Uterus (tissue), 4 donors: ENCODE data around the gene ACOT7. TPM values are rescaled to one million over a fixed set of nuclear protein-coding genes. Genes with fewer than 3 reads are reported as not detected.
A peak's percentile ranks its signal among the peaks of the same experiment; 100 is the strongest.

Source experiments
- DNase-seq, 2 donors: peaks; one replicate each; pipeline ENCODE4 v3.0.0-alpha.2; 2019 to 2020
- H3K27ac ChIP-seq, 2 donors: fragments of 200-600 bp; sonication (generic); 1 replicate in 1 of 2; 2 replicates in 1 of 2; pipeline ENCODE4 v1.5.1; 2016 to 2018
- H3K27me3 ChIP-seq, 2 donors: fragments of 200-600 bp; sonication (generic); one replicate each; pipeline ENCODE4 v1.5.1; 2018 to 2019; ENCODE audit warnings: control low read depth in 1 of 2
- H3K36me3 ChIP-seq, 2 donors: fragments of 200-600 bp; sonication (generic); one replicate each; pipeline ENCODE4 v1.5.1; 2019; ENCODE audit warnings: control low read depth in 1 of 2
- H3K4me1 ChIP-seq, 2 donors: fragments of 200-600 bp; sonication (generic); one replicate each; pipeline ENCODE4 v1.5.1; 2018 to 2019; ENCODE audit warnings: control low read depth in 1 of 2
- H3K4me3 ChIP-seq, 2 donors: fragments of 200-600 bp; sonication (generic); 1 replicate in 1 of 2; 2 replicates in 1 of 2; pipeline ENCODE4 v1.5.1; 2018 to 2019; ENCODE audit warnings: mild to moderate bottlenecking in 1 of 2
- H3K9me3 ChIP-seq, 2 donors: fragments of 200-600 bp; sonication (generic); one replicate each; pipeline ENCODE4 v1.5.1; 2019; ENCODE audit warnings: control low read depth in 1 of 2
- POLR2A ChIP-seq, 2 donors: fragments of 450-650 bp; IDR thresholded peaks; one replicate each; pipeline ENCODE4 v1.6.1; 2016; ENCODE audit warnings: antibody characterized with exemption in 2 of 2, mild to moderate bottlenecking in 1 of 2, moderate library complexity in 1 of 2
- intact Hi-C: fragments of 100-400 bp; cut with DNase I; formaldehyde crosslinking; loops from one replicate; pipeline ENCODE4 v1.15.1; 2023; ENCODE audit warnings: low total_unique reads
- total RNA-seq, 4 donors: library from RNA; depleted of rRNA in 3 of 4; stranded (reverse); fragments of >200 nt in 3 of 4; gene quantifications; one replicate each; pipeline versions ENCODE4 v1.1.0 to v1.2.4, GENCODE V29; 2014 to 2023
- TF ChIP-seq, protein P1 (sequence below), 4 experiments: fragments of 200-600 bp in 2 of 4; fragments of 450-650 bp in 2 of 4; sonication (generic) in 2 of 4; IDR thresholded peaks; one replicate each; pipeline ENCODE4 v1.5.1; 2016 to 2019; ENCODE audit warnings: antibody characterized with exemption in 4 of 4, mild to moderate bottlenecking in 2 of 4, moderate library complexity in 1 of 4
- donor health status: DM: yes; HTN: yes; CAD: no.

The ACOT7 gene
- total RNA-seq, 4 donors from 2014 or later: 7.4 to 27.6 (median 12.4) TPM

DNA sequence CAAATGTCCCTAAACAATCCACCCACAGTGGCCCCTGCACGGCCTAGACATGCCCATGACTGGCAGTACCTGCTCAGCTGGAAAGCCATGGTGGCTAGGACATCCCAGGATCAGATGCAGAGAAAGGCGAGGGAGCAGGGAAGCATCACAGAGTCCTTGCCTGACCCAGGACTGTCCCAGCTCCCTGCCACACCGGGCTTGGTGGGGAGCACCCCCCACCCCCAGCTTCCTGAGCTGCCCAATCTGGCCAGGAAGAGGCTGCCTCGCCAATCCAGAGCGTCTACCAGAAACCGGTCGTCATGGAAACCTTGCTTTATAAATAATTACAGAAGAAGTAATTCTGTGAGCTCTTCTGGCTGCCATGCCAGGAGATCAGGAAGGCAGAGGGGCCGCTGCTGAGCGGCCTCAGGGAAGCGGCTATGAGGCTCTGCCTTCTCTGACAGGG, 34.8 kb downstream of the ACOT7 start:
- Histone ChIP-seq H3K36me3 (no peaks in the 10 kb centered on the region), H3K27me3 (no peaks in the 10 kb centered on the region), H3K9me3 (no peaks in the 10 kb centered on the region), H3K27ac (peak overlapping the region; percentile 73 to 81), H3K4me1 (peaks cover 0 to 19% of the 10 kb centered on the region in 2 donors), H3K4me3 (no peak overlapping the region)
- no peak for TF ChIP-seq POLR2A (IDR thresholded peaks at IDR 0.05)
- TF ChIP-seq, protein P1, sequence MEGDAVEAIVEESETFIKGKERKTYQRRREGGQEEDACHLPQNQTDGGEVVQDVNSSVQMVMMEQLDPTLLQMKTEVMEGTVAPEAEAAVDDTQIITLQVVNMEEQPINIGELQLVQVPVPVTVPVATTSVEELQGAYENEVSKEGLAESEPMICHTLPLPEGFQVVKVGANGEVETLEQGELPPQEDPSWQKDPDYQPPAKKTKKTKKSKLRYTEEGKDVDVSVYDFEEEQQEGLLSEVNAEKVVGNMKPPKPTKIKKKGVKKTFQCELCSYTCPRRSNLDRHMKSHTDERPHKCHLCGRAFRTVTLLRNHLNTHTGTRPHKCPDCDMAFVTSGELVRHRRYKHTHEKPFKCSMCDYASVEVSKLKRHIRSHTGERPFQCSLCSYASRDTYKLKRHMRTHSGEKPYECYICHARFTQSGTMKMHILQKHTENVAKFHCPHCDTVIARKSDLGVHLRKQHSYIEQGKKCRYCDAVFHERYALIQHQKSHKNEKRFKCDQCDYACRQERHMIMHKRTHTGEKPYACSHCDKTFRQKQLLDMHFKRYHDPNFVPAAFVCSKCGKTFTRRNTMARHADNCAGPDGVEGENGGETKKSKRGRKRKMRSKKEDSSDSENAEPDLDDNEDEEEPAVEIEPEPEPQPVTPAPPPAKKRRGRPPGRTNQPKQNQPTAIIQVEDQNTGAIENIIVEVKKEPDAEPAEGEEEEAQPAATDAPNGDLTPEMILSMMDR (IDR thresholded peaks at IDR 0.05): no peak
- intact Hi-C loops: no loop called here
- DNase-seq: peak in 1 of 2 donors; percentile 37

DNA sequence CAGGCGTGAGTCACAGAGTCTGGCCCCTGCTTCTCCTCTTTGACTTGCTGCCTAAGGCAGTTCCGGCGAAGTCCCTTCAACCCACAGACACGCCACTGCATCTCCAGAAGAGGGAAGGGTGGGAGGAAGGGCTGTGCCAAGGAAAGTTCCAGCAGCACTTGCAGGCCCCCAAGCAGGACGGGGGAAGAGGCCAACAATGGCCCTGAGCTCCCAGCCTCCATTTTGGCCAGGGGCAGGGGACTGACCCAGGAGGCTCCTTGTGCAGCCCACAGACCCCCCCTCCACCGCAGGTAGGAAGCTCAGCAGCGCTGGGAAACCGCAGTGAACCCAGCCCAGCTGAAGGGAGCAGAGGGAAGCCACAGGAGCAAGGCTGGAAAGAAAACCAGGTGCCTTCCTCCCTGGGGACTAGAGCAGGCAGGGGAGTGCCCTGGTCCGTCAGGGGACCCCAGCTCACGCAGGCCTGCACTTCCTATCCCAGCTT, 35.4 kb downstream of the ACOT7 start:
- no peak overlapping the region for H3K4me3 ChIP-seq
- no peaks in the 10 kb centered on the region for H3K36me3 ChIP-seq
- TF ChIP-seq, protein P1 (IDR thresholded peaks at IDR 0.05): no peak
- TF ChIP-seq POLR2A (IDR thresholded peaks at IDR 0.05): no peak
- no peaks in the 10 kb centered on the region for H3K9me3 ChIP-seq
- intact Hi-C loops: no loop called here
- H3K27ac ChIP-seq: peak overlapping the region in 1 of 2 donors; percentile 81
- H3K4me1 ChIP-seq: peaks cover 0 to 19% of the 10 kb centered on the region in 2 donors
- H3K27me3 ChIP-seq: no peaks in the 10 kb centered on the region
- no peak for DNase-seq

- TF ChIP-seq POLR2A (IDR thresholded peaks at IDR 0.05): no peak
- TF ChIP-seq, protein P1 (IDR thresholded peaks at IDR 0.05): no peak
Measured at GRCh38 chr1:6357243-6357936, 36.2 kb downstream of the ACOT7 start.

GRCh38 chr1:6355621-6356020, 37.9 kb downstream of the ACOT7 start:
- Histone ChIP-seq H3K4me3 (no peak overlapping the region), H3K27me3 (no peaks in the 10 kb centered on the region), H3K27ac (no peak overlapping the region), H3K36me3 (no peaks in the 10 kb centered on the region), H3K9me3 (no peaks in the 10 kb centered on the region), H3K4me1 (peaks cover 0 to 19% of the 10 kb centered on the region in 2 donors)
- TF ChIP-seq POLR2A (IDR thresholded peaks at IDR 0.05): no peak
- TF ChIP-seq, protein P1 (IDR thresholded peaks at IDR 0.05): no peak
- no peak for DNase-seq
- intact Hi-C loops: no loop called here

More at GRCh38 chr1:6357243-6357936, 36.2 kb downstream of the ACOT7 start:
- Histone ChIP-seq H3K36me3 (no peaks in the 10 kb centered on the region), H3K4me1 (peaks cover 0 to 19% of the 10 kb centered on the region in 2 donors), H3K4me3 (no peak overlapping the region), H3K27ac (no peak overlapping the region), H3K9me3 (no peaks in the 10 kb centered on the region), H3K27me3 (no peaks in the 10 kb centered on the region)
- intact Hi-C loops: no loop called here
- DNase-seq: no peak

DNA sequence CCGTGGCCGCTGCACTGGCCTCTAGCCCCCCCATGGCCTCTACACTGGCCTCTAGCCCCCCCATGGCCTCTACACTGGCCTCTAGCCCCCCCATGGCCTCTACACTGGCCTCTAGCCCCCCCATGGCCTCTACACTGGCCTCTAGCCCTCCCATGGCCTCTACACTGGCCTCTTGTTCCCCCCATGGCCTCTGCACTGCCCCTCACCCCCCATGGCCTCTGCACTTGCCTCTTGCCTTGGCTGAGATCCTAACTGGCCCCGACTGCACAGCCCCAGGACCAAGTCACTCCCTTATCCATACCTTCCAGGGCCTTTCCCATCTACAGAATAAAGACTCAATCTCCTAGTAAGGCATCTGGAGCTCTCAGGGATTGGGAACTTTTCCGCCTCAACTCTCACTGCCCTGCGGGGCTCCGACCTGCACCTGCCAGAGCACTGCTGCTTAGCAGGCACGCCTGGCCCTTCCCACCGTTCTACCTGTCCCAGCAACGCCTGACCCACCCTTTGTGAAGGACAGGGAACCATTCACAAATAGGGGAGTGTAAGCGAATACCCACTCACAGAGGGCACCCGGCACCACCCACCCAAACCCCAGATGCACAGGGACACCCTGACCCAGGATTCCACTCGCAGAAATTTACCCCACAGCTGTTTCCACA, 38.8 kb downstream of the ACOT7 start:
- H3K27ac ChIP-seq: no peak overlapping the region
- no peaks in the 10 kb centered on the region for H3K9me3 ChIP-seq
- peaks cover 0 to 13% of the 10 kb centered on the region in 2 donors for H3K4me1 ChIP-seq
- intact Hi-C loops: no loop called here
- no peak for DNase-seq
- H3K36me3 ChIP-seq: no peaks in the 10 kb centered on the region
- H3K27me3 ChIP-seq: no peaks in the 10 kb centered on the region
- no peak overlapping the region for H3K4me3 ChIP-seq
- no peak for TF ChIP-seq POLR2A (IDR thresholded peaks at IDR 0.05)
- TF ChIP-seq, protein P1 (IDR thresholded peaks at IDR 0.05): no peak
